Left ventricle myocardium inferior (tissue), 1 donor: ENCODE measurements around the gene PTH. TPM values are rescaled to one million over a fixed set of nuclear protein-coding genes. Genes with fewer than 3 reads are reported as not detected.

Source experiments
- DNase-seq: peaks from one replicate; pipeline ENCODE4 v3.0.0-alpha.2; 2020
- H3K27ac ChIP-seq: fragments of 200-600 bp; replicated peaks from 2 replicates; pipeline ENCODE4 v1.8.0; 2021
- H3K27me3 ChIP-seq: fragments of 200-600 bp; 2 replicates; pipeline ENCODE4 v1.8.0; 2021; ENCODE audit warnings: low read depth
- H3K36me3 ChIP-seq: fragments of 200-600 bp; 2 replicates; pipeline ENCODE4 v1.8.0; 2021
- H3K4me1 ChIP-seq: fragments of 200-600 bp; 2 replicates; pipeline ENCODE4 v1.8.0; 2021
- H3K4me3 ChIP-seq: fragments of 200-600 bp; 2 replicates; pipeline ENCODE4 v1.8.0; 2021; ENCODE audit warnings: mild to moderate bottlenecking, moderate library complexity
- H3K9me3 ChIP-seq: fragments of 200-600 bp; replicated peaks from 2 replicates; pipeline ENCODE4 v1.8.0; 2021
- CTCF ChIP-seq: fragments of 200-600 bp; IDR thresholded peaks from 2 replicates; pipeline ENCODE4 v1.8.0; 2021; ENCODE audit warnings: antibody characterized with exemption, mild to moderate bottlenecking, borderline replicate concordance
- intact Hi-C: fragments of 100-400 bp; cut with micrococcal nuclease; formaldehyde crosslinking; loops from one replicate; pipeline ENCODE4 v1.11.0; 2022
- total RNA-seq: library from RNA; stranded (reverse); fragmentation: NEBNext Ultra II Directional; extraction: Animal tissue kit (Norgen Biotek cat#: 25700); gene quantifications from one replicate; pipeline ENCODE4 v1.2.1, GENCODE V29; 2021
- donor health status: DM: no; HTN: yes; CAD: no; lungs with severe emphysema.

PTH gene
- total RNA-seq, 1 donor from 2014 or later = not detected

- intact Hi-C loops = no loop called here
- Histone ChIP-seq H3K4me3 (peak overlapping the region; percentile 77), H3K27me3 (peaks cover 6% of the 10 kb centered on the region), H3K4me1 (peaks cover 33% of the 10 kb centered on the region), H3K27ac (peak overlapping the region; percentile 87), H3K36me3 (no peaks in the 10 kb centered on the region), H3K9me3 (no peaks in the 10 kb centered on the region)
- DNase-seq = no peak
- no peak for TF ChIP-seq CTCF
These were observed 32.0 kb downstream of the PTH start for GRCh38 chr11:13463779-13464290.

GRCh38 chr11:13462901-13463778, 32.7 kb downstream of the PTH start, which contains the start of gene BTBD10:
BTBD10 (minus strand) TSS chr11:13463222; CDS start chr11:13445124, 18,098 bp downstream.
- Histone ChIP-seq H3K4me1 (peaks cover 33% of the 10 kb centered on the region), H3K4me3 (peak within 1 kb of the TSS; percentile 77), H3K9me3 (no peaks in the 10 kb centered on the region), H3K36me3 (no peaks in the 10 kb centered on the region), H3K27me3 (peaks cover under 1% of the 10 kb centered on the region), H3K27ac (peak within 1 kb of the TSS; percentile 87)
- peak; percentile 93 for DNase-seq
- intact Hi-C loops = no loop called here
- no peak for TF ChIP-seq CTCF

GRCh38 chr11:13462311-13462900, 33.4 kb downstream of the PTH start:
- H3K27ac ChIP-seq = peak overlapping the region; percentile 87
- TF ChIP-seq CTCF = no peak
- H3K36me3 ChIP-seq = no peaks in the 10 kb centered on the region
- H3K27me3 ChIP-seq = no peaks in the 10 kb centered on the region
- intact Hi-C loops = no loop called here
- DNase-seq = peak; percentile 61
- H3K4me3 ChIP-seq = peak overlapping the region; percentile 77
- H3K4me1 ChIP-seq = peaks cover 33% of the 10 kb centered on the region
- H3K9me3 ChIP-seq = no peaks in the 10 kb centered on the region

GRCh38 chr11:13461291-13461690, 34.5 kb downstream of the PTH start:
- peaks cover 33% of the 10 kb centered on the region for H3K4me1 ChIP-seq
- DNase-seq = no peak
- intact Hi-C loops = no loop called here
- H3K27ac ChIP-seq = no peak overlapping the region
- no peak for TF ChIP-seq CTCF
- no peaks in the 10 kb centered on the region for H3K9me3 ChIP-seq
- H3K4me3 ChIP-seq = no peak overlapping the region
- H3K27me3 ChIP-seq = no peaks in the 10 kb centered on the region
- no peaks in the 10 kb centered on the region for H3K36me3 ChIP-seq

GRCh38 chr11:13450832-13451397, 44.9 kb downstream of the PTH start:
- no peak overlapping the region for H3K4me3 ChIP-seq
- no peaks in the 10 kb centered on the region for H3K27me3 ChIP-seq
- H3K27ac ChIP-seq = no peak overlapping the region
- no peak for TF ChIP-seq CTCF
- intact Hi-C loops = no loop called here
- peaks cover 22% of the 10 kb centered on the region for H3K9me3 ChIP-seq
- peaks cover 30% of the 10 kb centered on the region for H3K4me1 ChIP-seq
- no peaks in the 10 kb centered on the region for H3K36me3 ChIP-seq
- DNase-seq = no peak
